Suppressor macrophage treated with lipopolysaccharide for 4 hours (primary cell): ENCODE measurements around the gene OARD1.
"Not testable (repeated sequence)": the region's sequence is repeated elsewhere in the genome, so short reads cannot be mapped to it uniquely, and the experiment has no call there.

Source experiments
- DNase-seq: peaks from one replicate; pipeline ENCODE4 v3.0.0-alpha.2; 2020

The OARD1 gene

GRCh38 chr6:41071923-41072835 is at the start of gene OARD1:
OARD1 (minus strand) TSS chr6:41072356; CDS start chr6:41071634, 722 bp downstream.
- peak; percentile 100 for DNase-seq

DNA sequence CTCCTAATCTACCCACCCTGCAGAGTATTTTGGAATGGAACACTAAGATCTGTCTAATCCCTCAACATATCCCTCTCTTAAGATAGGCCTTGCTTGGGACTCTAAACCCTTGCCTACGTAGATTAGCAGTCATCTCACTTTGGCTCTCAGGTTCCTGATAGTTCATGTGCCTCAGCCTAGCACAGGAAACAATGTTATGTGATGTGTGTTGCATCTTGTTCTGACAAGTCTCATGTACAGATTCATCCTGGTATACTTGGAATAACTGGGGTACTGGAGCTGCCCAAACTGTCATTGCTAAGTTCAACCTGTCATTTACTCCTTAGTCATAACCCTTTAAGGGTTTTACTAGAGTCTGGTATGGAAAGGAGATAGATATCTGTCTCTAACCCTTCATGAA is 47.9 kb upstream of the OARD1 start:
- DNase-seq: no peak

DNA sequence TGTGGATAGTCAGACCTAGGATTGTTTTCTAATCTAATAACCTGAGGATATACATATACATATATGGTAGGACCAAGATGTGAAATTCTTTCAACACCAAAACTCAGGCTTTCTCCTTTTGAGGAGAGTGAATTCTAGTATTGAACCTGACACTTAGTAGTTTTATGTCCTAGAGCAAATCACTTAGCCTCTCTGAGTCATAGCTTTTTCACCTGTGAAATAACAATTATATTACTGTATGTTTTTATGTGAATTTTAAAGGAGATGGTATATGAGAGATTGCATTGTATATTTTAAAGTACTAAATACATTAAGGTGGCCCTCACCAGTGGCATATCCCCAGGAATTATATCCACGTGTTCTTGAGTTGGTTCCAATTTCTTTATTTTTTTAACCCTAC is 47.4 kb upstream of the OARD1 start:
- no peak for DNase-seq

DNA sequence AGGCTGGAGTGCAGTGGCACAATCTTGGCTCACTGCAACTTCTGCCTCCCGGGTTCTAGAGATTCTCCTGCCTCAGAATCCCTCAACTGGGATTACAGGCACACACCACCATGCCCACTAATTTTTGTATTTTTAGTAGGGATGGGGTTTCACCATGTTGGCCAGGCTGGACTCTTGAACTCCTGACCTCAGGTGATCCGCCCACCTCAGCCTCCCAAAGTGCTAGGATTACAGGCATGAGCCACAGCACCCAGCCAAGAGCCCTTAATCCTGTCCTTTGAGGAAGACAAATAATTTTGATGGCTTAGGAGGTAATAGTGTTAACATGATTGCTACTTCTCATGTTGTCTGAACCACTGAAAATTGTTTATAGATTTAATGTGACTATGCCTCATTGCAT is 42.9 kb upstream of the OARD1 start:
- not testable (repeated sequence) for DNase-seq

DNA sequence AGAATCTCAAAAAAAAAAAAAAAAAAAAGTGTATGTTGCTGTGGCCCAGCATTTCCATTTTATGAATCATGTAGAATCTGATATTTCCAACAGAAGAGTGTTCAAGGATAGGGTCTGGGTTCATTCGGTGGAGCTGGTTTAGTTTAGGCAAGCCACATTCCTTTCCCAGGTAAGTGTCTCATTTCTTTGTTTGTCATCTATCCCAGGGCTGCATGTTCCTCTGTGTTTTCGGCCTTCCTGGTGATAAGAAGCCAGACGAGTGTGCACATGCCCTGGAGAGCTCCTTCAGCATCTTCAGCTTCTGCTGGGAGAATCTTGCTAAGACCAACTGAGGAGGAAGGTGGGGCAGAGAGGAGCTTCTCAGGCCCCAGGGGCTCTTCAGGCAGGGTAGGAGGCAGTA is 38.9 kb upstream of the OARD1 start:
- DNase-seq: no peak

DNA sequence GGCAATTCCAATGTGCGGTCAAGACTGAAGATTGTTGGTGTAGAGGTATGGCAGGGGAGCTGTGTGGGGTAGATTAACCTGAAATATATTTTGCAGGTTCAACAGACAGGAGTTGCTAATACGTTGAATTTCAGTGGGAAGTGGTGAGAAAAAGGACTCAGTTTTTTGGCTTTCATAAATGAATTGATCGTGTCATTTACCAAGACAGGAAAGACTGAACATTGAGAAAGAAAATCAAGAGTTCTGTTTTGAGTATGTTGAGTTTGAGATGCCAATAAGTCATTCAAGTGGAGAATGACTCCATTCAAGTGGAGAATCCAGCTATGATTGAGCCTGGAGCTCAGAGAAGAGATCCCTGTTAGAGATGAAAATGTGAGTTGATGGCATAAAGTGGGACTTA is 31.7 kb upstream of the OARD1 start:
- DNase-seq: no peak

GRCh38 chr6:41100871-41101287 is 28.7 kb upstream of the OARD1 start:
- DNase-seq: no peak

- no peak for DNase-seq
Measured at GRCh38 chr6:41098366-41098765, 26.2 kb upstream of the OARD1 start.

DNA sequence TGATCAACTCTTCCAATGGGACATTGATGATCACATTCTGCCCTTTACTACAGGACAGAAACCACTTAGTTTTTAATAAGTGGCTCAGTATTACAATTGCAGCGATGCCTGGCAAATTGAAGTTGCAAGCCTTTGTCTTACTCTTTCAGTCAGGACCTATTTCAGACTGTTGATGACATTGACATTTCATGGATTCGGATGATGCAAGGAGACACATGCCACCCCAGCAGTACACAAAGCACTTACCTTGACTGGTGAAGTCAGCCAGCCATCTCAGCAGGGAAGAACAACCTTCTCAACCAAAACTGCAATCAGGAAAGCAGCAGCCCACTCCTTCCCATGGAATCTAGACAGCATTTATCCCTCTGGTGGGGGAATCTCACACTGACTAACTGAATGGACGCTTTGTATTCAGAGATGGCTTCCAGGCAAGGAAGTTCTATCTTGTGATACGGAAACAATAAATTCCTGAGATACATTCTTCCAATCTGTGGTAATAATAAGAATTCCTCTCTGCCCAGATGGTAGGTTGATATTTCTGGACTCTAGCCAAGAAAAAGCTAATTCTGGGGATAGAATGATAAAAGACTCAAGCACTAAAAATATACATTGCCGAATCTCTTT is 25.4 kb upstream of the OARD1 start:
- DNase-seq: no peak

DNA sequence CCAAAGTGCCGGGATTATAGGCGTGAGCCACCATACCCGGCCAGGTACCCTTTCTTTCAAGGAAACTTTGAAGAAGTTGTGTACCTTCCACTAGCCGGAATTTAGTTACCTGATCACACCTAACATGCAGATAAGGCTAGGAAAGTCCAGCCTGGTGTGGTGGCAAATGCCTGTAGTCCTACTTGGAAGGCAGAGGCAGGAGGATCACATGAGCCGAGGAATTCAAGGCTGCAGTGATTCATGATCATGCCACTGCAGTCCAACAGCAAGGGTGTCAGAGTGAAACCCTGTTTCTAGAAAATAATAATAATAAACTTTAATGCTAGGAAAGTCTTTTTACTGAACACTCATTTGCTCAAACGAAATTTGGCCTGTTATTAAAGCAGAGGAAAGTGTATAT is 21.6 kb upstream of the OARD1 start:
- DNase-seq: no peak

DNA sequence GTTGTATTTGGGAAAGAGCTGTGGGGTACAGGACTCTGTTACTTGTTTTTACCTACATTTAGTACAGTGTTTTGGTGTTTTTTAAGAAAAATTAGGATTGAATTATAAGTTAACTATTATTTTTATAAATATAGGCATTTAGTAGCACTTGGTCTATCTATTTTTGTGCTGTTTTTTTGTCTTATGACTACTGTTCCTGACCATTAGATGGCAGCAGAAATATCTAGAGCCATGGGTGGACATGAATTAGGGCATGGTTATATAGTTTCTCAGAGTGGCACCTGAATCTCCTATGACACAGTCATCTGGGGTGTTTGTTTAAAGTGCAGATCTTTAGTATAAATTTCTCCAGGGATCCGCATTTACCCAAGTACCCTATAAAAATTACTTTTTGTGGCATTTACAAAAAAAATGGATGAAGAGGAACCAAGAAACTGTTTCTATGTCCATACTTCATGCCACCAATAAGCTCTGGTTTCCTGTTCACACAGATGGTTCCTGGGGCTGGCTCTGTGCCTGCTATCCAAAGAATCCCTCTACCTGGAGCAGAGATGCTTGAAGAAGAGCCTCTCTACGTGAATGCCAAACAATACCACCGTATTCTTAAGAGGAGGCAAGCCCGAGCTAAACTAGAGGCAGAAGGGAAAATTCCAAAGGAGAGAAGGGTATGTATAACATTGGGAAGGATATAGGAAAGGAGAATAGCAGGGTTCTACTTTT is 20.4 kb upstream of the OARD1 start:
- DNase-seq: peak; percentile 46

DNA sequence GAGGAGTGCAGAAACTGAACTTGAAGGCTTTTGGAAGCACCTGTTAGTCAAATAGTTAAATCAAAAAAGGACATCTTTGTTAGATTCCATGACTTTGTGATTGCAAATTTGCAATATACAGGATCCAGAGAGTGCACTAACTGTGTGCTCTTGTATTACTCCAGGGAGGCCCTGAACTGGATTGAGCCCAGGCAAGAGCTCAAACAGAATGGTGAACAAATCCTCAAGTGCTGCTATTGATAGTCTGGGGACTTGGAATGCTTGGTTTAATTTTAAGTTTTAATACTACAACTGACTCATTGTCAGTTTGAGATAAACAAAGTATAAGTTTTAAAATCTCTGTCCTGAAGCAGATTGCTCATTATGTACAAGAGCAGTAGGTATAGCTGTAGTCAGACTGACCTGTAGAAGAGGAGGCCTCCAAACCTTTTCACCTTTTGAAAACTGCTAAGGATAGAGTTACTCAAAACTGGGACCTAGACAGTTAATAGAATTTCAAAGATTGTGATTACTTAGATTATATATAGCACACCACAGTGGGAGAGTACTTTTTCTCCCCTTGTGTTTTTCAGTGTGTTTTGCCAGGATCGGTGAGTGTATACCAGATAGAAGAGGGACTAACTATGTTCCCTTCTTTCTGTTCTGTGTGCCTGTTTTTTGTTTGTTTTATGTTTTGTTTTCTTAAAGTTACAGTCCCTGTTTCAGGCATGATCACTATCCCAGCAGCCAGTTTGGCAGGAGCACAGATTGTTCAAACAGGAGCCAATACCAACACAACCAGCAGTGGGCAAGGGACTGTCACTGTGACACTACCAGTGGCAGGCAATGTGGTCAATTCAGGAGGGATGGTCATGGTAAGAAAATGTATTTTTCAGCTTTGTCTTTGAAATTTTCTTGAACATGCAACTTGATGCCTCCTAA is 18.9 kb upstream of the OARD1 start:
- no peak for DNase-seq

- DNase-seq: no peak
Measured at GRCh38 chr6:41088451-41088850, 16.3 kb upstream of the OARD1 start.

DNA sequence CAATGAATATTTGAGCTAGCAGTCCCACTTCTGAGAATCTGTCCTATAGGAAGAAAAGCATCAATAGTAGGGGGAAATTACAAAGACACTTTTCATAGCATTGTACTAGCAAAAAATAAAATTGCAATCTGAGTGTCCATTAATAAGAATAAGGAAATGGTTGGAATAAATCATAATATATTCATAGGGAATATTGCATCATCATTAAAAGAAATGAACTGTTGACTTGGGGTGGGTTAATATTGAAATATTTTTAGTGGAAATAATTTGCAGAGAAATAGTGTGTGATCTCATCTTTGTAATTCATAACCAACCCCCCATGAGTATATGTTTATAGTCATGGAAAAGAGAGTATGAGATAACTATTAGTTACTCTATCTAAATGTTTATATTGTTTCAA is 13.0 kb upstream of the OARD1 start:
- no peak for DNase-seq

DNA sequence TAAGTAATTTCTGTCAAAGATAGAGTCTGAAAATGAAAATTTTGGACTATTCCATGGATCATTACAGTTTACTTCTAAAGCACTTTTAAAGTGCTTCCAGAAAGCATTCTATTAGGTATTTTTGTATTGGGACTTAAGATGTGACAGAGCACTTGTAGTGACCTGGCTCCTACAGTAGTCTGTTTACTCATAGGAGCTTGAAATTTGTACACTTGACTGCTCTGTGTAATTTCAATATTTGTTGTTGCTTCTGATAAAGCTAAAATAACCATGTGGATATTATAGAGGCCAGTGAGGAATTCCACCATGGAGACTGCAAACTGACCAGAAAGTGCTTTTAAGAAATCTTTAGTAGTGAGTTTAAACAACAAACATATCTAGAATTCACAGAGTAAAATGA is 10.9 kb upstream of the OARD1 start:
- no peak for DNase-seq

- no peak for DNase-seq
Measured at GRCh38 chr6:41080621-41081020, 8.5 kb upstream of the OARD1 start.

- DNase-seq: no peak
Measured at GRCh38 chr6:41079080-41079479, 6.9 kb upstream of the OARD1 start.

DNA sequence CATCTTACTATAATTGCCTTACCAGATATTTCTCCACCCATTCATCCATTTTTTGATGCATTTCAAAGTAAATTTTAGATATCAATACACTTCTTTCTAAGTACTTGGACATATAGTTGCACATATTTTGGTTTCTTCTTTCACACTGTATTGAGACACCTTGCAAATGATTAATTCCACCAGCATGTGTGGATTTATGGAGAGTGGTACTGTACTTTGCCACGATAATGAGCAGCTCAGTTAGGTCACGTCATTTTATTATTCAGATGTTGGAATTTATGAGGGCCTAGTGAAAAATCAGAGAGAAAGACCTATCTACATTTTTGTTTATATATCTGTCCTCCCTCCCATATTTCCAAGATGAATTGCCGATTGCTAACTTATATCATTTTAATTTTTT is 5.9 kb upstream of the OARD1 start:
- DNase-seq: no peak

DNA sequence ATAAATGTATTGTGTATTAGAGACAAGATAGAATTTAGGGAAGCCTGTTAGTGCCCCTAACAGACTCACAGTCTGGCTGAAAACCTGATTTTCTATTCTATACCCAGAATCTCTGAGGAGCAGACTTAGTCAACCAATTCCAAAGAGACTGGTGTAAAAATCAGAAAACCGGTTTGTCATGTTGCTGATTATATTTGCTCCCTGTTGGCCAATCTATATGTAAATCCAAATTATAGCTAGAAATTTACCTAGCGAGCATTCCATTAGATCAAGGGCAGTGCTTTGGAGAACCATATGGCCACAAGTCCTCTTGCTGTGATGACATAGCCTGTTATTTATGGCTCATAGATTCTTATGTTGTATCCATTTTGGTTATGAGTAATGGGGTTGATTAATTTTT is 5.4 kb upstream of the OARD1 start:
- no peak for DNase-seq

DNA sequence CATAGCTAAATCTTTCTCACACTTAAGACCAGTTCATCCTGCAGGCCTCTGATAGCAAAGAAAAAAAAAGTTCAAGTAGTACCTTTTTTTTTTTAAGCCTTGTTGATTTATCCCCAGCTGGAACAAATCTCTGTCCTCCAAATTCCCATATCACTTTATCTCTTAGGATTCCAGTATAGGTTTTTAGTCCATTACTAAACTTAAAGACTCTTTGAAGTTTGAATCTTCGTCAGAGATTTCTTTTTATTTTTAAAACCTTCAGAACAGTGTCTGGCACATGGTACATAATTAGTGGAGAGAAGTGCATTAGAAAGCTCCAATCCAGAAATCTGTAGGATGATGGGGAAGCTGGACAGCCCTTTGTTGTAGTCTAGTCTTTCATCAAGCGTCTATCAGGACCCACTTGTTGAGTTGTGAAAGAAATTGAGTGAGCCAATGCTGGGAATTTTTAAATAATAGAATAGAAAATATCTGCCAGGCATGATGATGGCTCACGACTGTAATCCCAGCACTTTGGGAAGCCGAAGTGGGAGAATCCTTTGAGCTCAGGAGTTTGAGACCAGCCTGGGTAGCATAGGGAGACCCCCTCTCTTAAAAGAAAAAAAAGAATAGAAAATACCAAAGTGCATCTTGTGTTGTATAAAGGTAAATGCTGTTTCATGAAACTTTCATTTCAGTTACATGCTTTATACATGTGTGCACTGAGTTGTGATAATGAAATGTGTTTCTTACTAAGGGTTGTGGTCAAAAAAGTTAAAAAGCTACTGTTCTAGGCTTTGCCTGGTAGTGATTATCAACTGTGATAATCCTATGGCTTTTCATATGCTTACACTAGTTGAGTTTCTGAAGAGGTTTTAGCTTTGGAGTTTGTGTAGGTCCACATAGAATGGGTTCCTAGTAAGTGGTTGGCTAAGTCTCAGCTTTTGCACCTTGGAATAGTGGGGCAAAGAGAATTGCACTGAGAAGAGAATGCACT is 3.8 kb upstream of the OARD1 start:
- DNase-seq: no peak

GRCh38 chr6:41074692-41075436 is 2.7 kb upstream of the OARD1 start:
- DNase-seq: no peak
